Neural cell (in vitro differentiated cells): ENCODE measurements around the gene FAM107B. TPM values are rescaled to one million over a fixed set of nuclear protein-coding genes. Genes with fewer than 3 reads are reported as not detected.

Experiments used
- H2AFZ ChIP-seq: fragments of 200-600, 300-800 bp; sonication (generic), shearing (Covaris generic); 2 replicates; pipeline ENCODE4 v1.6.0; 2014; ENCODE audit warnings: low read depth, mild to moderate bottlenecking, antibody characterized with exemption, low read length, moderate library complexity
- H3F3A ChIP-seq: fragments of 200-600 bp; shearing (Covaris generic); 2 replicates; pipeline ENCODE4 v1.6.1; 2016; ENCODE audit warnings: mild to moderate bottlenecking, moderate library complexity, mixed read lengths, antibody characterized with exemption, low read length; ENCODE audit not compliant: insufficient read depth, poor library complexity, severe bottlenecking
- H3K27ac ChIP-seq: fragments of 200-600, 300-800 bp; sonication (generic), shearing (Covaris generic); 2 replicates; pipeline ENCODE4 v1.5.1; 2014; ENCODE audit warnings: mild to moderate bottlenecking, low read length, moderate library complexity
- H3K27me3 ChIP-seq: fragments of 300-800, 200-600 bp; sonication (generic), shearing (Covaris generic); 2 replicates; pipeline ENCODE4 v1.6.0; 2014; ENCODE audit warnings: mild to moderate bottlenecking, low read depth, low read length, moderate library complexity; ENCODE audit not compliant: insufficient read depth
- H3K36me3 ChIP-seq: fragments of 300-800, 200-600 bp; sonication (generic), shearing (Covaris generic); 2 replicates; pipeline ENCODE4 v1.5.1; 2014; ENCODE audit warnings: mild to moderate bottlenecking, antibody characterized with exemption, low read length, moderate library complexity; ENCODE audit not compliant: insufficient read depth
- H3K4me2 ChIP-seq: fragments of 300-800, 200-600 bp; sonication (generic), shearing (Covaris generic); 2 replicates; pipeline ENCODE4 v1.6.0; 2014; ENCODE audit warnings: mild to moderate bottlenecking, low read length
- H3K4me3 ChIP-seq: fragments of 300-800, 200-600 bp; sonication (generic), shearing (Covaris generic); 2 replicates; pipeline ENCODE4 v1.5.1; 2014; ENCODE audit warnings: mild to moderate bottlenecking, low read length, moderate library complexity
- H3K79me2 ChIP-seq: fragments of 200-600 bp; shearing (Covaris generic); replicated peaks from 2 replicates; pipeline ENCODE4 v1.6.0; 2014; ENCODE audit warnings: mild to moderate bottlenecking, low read length, moderate library complexity; ENCODE audit not compliant: insufficient read depth
- H3K9ac ChIP-seq: fragments of 300-800, 200-600 bp; sonication (generic), shearing (Covaris generic); 2 replicates; pipeline ENCODE4 v1.6.1; 2016; ENCODE audit warnings: mild to moderate bottlenecking, low read length, mixed read lengths
- H3K9me2 ChIP-seq: fragments of 200-600 bp; shearing (Covaris generic); 2 replicates; pipeline ENCODE4 v1.6.1; 2016; ENCODE audit warnings: mild to moderate bottlenecking, low read length, mixed read lengths; ENCODE audit not compliant: insufficient read depth
- H3K9me3 ChIP-seq: fragments of 200-600, 300-800 bp; sonication (generic), shearing (Covaris generic); 2 replicates; pipeline ENCODE4 v1.6.1; 2016; ENCODE audit warnings: mild to moderate bottlenecking, mixed run types, low read length, moderate library complexity, mixed read lengths
- H4K20me1 ChIP-seq: fragments of 200-600 bp; shearing (Covaris generic); 2 replicates; pipeline ENCODE4 v1.6.1; 2016; ENCODE audit warnings: mild to moderate bottlenecking, mixed run types; ENCODE audit not compliant: insufficient read depth
- EP300 ChIP-seq: fragments of 450-650 bp; conservative IDR thresholded peaks from 2 replicates; pipeline ENCODE4 v1.6.1; 2014; ENCODE audit warnings: antibody characterized with exemption, mild to moderate bottlenecking, moderate library complexity; ENCODE audit not compliant: poor library complexity, severe bottlenecking
- EZH2 ChIP-seq: fragments of 200-600, 300-800 bp; shearing (Covaris generic), sonication (generic); IDR thresholded peaks from 2 replicates; pipeline ENCODE4 v1.6.1; 2014; ENCODE audit warnings: antibody characterized with exemption, low read length, borderline replicate concordance, mild to moderate bottlenecking; ENCODE audit not compliant: insufficient read depth, poor library complexity, severe bottlenecking
- MXI1 ChIP-seq: fragments of 450-650 bp; conservative IDR thresholded peaks from 2 replicates; pipeline ENCODE4 v1.6.1; 2014; ENCODE audit warnings: antibody characterized with exemption, mild to moderate bottlenecking; ENCODE audit not compliant: poor library complexity, severe bottlenecking
- POLR2AphosphoS5 ChIP-seq: IDR thresholded peaks from 2 replicates; pipeline ENCODE4 v1.6.1; 2012
- RAD21 ChIP-seq: fragments of 450-650 bp; conservative IDR thresholded peaks from 2 replicates; pipeline ENCODE4 v1.6.1; 2014; ENCODE audit warnings: antibody characterized with exemption, mild to moderate bottlenecking, moderate library complexity
- SMC3 ChIP-seq: fragments of 450-650 bp; conservative IDR thresholded peaks from 2 replicates; pipeline ENCODE4 v1.6.1; 2014; ENCODE audit warnings: antibody characterized with exemption, mild to moderate bottlenecking, moderate library complexity; ENCODE audit not compliant: poor library complexity
- TAF1 ChIP-seq: IDR thresholded peaks from 2 replicates; pipeline ENCODE4 v1.6.1; 2012; ENCODE audit warnings: low read depth
- polyA plus RNA-seq: library from polyadenylated mRNA; depleted of rRNA; stranded (reverse); fragments of >200 nt; gene quantifications from 2 replicates; pipeline ENCODE4 v1.2.3, GENCODE V29; 2014
- TF ChIP-seq, protein P1 (sequence below): IDR thresholded peaks from 2 replicates; pipeline ENCODE4 v1.6.1; 2012; ENCODE audit warnings: borderline replicate concordance
- TF ChIP-seq, protein P2 (sequence below): fragments of 450-650 bp; IDR thresholded peaks from 2 replicates; pipeline ENCODE4 v1.5.1; 2014; ENCODE audit warnings: antibody characterized with exemption, mild to moderate bottlenecking, moderate library complexity; ENCODE audit not compliant: poor library complexity, severe bottlenecking

Gene FAM107B
- polyA plus RNA-seq, 1 donor from 2014 or later, result 106 TPM

DNA sequence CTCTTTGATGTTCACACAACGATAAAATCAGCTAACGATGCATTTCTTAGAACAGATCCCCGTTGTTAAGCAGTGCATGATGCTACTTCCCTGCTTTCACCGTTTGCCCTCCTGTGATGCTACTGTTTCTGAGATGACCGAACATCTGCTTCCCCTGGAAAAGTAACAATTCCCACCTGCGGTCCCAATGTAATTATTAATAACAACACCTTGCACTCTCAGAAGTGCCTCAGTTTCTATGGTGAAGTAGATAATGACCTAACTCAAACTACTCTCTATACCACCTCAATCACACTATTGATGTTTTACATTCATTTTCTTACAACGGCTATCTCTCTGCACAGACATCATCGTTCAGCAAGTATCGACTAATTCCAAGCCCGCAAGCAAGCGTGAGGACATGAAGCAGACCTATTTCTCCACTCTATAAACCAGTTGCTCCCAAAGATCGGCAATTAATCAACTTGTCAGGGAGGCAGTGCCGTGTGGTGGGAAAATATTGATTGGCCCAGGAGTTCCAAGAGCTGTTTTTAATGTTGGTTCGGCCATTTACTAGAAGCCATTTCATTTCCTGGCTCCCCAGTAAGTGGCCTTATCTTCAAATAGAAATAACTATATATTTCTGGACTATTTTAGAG lies 42.7 kb downstream of the FAM107B start:
- no peaks in the 10 kb centered on the region for H3F3A ChIP-seq
- no peaks in the 10 kb centered on the region for H3K27me3 ChIP-seq
- no peak overlapping the region for H2AFZ ChIP-seq
- no peak overlapping the region for H3K4me3 ChIP-seq
- H3K36me3 ChIP-seq, result no peaks in the 10 kb centered on the region
- no peaks in the 10 kb centered on the region for H3K9me3 ChIP-seq
- no peaks in the 10 kb centered on the region for H3K9me2 ChIP-seq
- no peak overlapping the region for H3K9ac ChIP-seq
- no peaks in the 10 kb centered on the region for H3K79me2 ChIP-seq
- H3K27ac ChIP-seq, result no peak overlapping the region
- no peak overlapping the region for H3K4me2 ChIP-seq
- TF ChIP-seq, protein P1, sequence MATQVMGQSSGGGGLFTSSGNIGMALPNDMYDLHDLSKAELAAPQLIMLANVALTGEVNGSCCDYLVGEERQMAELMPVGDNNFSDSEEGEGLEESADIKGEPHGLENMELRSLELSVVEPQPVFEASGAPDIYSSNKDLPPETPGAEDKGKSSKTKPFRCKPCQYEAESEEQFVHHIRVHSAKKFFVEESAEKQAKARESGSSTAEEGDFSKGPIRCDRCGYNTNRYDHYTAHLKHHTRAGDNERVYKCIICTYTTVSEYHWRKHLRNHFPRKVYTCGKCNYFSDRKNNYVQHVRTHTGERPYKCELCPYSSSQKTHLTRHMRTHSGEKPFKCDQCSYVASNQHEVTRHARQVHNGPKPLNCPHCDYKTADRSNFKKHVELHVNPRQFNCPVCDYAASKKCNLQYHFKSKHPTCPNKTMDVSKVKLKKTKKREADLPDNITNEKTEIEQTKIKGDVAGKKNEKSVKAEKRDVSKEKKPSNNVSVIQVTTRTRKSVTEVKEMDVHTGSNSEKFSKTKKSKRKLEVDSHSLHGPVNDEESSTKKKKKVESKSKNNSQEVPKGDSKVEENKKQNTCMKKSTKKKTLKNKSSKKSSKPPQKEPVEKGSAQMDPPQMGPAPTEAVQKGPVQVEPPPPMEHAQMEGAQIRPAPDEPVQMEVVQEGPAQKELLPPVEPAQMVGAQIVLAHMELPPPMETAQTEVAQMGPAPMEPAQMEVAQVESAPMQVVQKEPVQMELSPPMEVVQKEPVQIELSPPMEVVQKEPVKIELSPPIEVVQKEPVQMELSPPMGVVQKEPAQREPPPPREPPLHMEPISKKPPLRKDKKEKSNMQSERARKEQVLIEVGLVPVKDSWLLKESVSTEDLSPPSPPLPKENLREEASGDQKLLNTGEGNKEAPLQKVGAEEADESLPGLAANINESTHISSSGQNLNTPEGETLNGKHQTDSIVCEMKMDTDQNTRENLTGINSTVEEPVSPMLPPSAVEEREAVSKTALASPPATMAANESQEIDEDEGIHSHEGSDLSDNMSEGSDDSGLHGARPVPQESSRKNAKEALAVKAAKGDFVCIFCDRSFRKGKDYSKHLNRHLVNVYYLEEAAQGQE, result peak; percentile 66
- TF ChIP-seq, protein P2, sequence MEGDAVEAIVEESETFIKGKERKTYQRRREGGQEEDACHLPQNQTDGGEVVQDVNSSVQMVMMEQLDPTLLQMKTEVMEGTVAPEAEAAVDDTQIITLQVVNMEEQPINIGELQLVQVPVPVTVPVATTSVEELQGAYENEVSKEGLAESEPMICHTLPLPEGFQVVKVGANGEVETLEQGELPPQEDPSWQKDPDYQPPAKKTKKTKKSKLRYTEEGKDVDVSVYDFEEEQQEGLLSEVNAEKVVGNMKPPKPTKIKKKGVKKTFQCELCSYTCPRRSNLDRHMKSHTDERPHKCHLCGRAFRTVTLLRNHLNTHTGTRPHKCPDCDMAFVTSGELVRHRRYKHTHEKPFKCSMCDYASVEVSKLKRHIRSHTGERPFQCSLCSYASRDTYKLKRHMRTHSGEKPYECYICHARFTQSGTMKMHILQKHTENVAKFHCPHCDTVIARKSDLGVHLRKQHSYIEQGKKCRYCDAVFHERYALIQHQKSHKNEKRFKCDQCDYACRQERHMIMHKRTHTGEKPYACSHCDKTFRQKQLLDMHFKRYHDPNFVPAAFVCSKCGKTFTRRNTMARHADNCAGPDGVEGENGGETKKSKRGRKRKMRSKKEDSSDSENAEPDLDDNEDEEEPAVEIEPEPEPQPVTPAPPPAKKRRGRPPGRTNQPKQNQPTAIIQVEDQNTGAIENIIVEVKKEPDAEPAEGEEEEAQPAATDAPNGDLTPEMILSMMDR, result no peak
- H4K20me1 ChIP-seq, result no peaks in the 10 kb centered on the region

DNA sequence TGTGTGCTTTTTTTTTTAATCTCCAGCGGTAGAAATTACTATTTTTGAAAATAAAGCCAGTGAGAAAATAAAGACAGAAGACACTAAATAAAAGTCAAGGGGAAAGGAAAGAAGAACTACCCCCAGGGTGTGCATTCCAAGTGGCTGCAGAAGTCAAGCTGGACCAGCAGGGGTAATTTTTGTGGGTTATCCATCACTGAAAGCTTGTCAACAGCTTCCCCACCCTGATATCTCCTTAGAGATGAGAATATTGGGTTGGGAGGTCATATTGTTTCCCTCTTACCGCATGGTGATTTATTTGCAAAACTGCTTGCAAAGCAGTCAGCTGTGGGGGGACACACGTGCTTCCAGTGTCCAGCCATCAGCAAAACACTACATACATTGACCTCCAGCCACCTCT lies 46.4 kb downstream of the FAM107B start:
- Histone ChIP-seq H3K79me2 (no peaks in the 10 kb centered on the region), H3K4me2 (no peak overlapping the region), H2AFZ (no peak overlapping the region), H3K9me3 (no peaks in the 10 kb centered on the region), H3K27me3 (no peaks in the 10 kb centered on the region), H4K20me1 (no peaks in the 10 kb centered on the region), H3K4me3 (no peak overlapping the region), H3K9me2 (no peaks in the 10 kb centered on the region), H3K36me3 (no peaks in the 10 kb centered on the region), H3K9ac (no peak overlapping the region), H3F3A (no peaks in the 10 kb centered on the region), H3K27ac (no peak overlapping the region)
- TF ChIP-seq TAF1 (no peak), EZH2 (no peak), SMC3 (no peak), EP300 (no peak), RAD21 (no peak), POLR2AphosphoS5 (no peak), MXI1 (no peak)
- TF ChIP-seq, protein P2, result no peak
- TF ChIP-seq, protein P1, result no peak
